T follicular helper cell (primary cell): Measurements from ENCODE around the gene DDR2.
"Not testable (repeated sequence)": the region's sequence is repeated elsewhere in the genome, so short reads cannot be mapped to it uniquely, and the experiment has no call there.

Experiments
- DNase-seq: peaks from one replicate; pipeline ENCODE4 v3.0.0-alpha.2; 2020; ENCODE audit warnings: low read depth

Gene DDR2

DNA sequence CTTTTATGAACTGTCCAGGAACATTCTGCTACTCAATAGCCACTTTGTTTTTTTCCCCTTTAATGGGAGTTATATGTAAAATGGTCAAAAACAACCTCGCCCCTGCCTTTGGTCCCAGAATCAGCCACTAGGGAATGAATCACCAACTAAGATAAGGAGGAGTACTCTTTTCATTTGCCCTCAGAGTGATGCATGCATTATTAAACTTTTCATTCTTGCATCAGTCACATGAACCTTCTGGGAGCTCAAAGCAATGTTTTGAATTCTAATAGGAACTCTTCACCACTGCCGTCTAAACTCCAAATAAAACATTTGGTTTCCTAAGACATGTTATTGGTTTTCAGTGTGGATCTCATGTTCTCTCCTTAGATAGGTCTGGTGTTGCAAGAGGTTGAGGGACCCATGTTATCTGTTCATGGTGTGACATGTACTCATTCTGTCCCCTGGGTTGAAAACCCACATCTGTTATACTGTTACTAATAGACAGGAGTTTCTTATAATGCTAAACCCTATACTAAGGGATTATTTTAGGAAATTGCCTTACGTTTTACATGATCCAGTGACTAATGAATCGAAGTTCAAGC is 140.4 kb downstream of the DDR2 start:
- DNase-seq, result no peak

DNA sequence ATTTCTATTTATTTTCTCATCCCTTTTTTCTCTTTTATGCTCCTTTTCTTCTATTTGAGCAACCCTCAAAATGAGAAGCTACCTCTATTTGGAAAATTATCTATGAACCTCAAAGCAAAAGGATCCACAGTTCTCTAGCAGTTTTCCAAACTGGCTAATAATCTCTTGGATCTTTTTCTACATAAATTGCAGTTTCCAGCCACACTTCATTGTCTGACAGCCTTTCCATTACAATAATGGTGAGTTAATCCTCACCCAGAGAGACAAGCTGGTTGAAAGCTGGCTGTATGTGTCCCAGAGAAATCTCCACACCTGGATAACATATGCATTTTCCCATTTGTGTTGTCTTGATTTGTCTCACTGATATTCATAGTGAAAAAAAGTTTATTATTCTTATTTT is 141.7 kb downstream of the DDR2 start:
- no peak for DNase-seq

DNA sequence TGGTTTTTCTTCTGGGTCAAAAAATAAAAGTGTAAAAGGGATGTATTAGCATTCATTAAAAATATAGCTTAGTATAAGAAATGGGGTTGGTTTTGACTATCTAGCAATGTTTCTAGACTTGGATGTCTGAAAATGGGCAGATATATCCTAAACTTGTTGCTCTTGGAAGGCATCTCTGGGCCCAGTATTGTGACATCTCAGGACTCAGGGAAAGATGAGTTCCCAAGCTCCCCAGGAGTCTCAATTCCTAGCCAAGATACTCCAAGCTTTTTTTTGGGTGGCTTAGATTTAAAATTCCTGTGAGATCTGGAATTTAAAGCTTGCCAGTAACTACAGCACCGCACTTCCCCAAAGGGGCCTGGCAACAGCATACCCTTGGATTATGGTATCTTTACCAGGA is 146.8 kb downstream of the DDR2 start:
- DNase-seq, result no peak

DNA sequence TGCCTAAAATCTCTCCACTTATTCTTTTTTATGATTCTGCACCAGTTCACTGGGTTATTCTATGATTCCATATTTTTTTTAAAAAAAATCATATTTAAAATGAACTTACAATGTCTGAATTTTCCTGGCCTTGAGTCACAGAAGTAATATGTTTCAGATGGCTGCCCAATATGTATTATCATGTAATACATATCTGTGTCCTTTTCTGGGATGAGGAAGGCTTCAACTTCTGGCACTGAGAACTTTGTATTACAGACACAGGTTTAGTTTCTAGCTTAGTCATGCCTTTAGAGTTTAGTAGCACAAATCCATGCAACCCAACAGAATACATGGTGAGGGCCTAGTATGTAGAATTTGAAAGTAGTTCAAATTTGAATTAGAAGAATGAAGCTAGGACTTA is 150.4 kb downstream of the DDR2 start:
- no peak for DNase-seq

DNA sequence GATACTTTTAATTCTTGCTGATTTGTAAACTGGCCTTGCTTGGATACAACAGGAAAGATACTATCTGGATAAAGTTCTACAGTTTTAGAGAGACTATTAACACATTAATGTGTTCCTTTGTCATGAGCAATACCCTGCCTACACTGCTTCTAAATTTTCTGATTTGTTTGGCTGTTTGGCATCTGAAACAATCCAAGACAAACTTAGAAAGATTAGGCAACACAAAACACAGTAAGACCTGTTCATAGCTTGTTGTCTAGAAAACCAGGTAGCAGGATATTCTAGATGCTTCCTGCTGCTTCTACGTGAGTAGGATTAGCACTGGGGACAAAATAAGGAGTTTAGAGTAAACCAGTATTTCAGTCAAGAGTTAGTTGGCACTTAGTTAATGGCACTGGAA is 152.7 kb downstream of the DDR2 start:
- DNase-seq, result not testable (repeated sequence)

DNA sequence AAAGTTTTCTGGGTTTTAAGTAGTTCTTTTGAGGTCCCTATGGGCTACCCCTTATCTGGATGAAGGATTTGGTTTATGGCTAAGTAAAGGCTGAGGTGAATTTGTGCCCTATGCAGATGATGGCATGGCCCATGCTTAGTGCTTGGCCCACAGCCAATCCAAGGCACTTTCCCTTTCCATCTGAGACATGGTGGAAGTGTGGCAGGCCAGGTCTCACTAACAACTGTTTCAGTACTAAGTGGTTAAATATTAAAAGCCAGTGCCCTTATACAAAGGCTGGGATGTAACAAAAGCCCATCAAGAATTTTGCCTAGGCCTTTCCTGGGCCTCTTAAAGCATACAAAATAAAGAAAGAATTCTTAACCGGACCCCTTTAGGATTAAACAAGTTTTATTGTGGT is 156.5 kb downstream of the DDR2 start:
- DNase-seq, result not testable (repeated sequence)

DNA sequence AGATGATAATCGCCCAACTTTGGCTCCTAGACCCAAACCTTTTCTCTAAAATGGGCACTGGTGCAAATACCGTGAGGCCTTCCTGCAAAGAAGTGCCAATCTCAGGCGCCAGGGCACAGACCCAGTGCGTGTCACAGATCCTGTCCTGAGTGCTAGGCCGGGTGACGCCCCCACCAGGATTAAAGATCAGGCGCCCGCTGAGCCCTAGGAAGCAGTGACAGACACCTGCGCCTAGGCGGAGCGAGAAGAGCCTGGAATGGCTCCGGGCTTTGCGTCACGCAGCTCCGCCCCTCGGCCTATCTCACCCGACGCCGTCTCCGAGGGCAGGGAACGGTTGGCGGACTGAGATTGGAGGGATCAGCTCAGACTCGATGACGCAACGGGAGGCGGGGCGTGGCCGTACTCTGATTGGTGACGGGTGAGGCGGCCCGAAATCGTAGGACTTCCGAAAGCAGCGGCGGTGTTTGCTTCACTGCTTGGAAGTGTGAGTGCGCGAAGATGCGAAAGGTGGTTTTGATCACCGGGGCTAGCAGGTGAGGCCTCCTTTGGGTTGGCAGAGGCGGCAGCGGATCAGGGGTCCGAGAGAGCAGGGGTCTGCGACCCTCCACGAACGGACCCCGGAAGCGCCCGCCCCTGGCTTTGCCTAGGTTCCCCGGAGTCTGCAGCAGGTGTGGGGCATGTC is 158.2 kb downstream of the DDR2 start, which contains the start of gene HSD17B7:
HSD17B7 (plus strand) TSS at position 400 of the 682 bp plus-strand sequence; CDS start at position 499, 99 bp downstream.
- DNase-seq, result peak; percentile 73

DNA sequence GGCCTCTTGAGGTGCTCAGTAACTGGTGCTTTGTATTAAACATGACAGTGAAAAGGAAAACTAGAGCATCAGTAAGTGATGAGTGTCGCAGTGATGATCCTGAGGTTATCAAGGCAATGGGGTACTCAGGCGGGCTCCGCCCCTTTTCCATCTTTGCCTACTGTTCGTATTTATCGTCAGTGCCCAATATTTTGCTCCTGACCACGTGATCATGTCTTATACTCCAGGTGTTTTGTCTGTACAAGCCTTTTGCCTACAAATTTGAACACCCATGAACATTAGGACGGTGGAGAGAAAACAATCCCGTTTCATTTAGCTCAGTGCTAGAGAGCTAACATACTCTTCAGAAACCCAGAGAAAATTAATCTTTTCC is 158.7 kb downstream of the DDR2 start:
- not testable (repeated sequence) for DNase-seq

DNA sequence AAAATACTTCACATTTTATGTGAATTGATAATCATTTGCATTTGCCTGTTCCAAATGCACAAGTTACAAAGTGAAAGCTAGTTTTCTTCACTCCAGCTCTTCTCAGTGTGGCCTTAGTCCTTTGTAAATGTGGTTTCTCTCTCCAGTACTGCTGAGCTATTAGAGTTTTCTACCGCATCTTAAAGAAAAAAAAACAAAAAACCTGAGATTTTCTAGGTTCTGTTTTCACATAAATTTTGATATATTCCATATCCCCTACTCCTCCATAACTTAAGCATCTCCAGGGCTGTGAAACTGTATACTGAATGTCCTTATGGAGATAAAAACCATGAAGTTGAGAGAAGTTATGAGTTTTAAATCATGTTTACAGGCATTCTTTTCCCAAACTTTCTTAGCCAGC is 162.0 kb downstream of the DDR2 start:
- not testable (repeated sequence) for DNase-seq

DNA sequence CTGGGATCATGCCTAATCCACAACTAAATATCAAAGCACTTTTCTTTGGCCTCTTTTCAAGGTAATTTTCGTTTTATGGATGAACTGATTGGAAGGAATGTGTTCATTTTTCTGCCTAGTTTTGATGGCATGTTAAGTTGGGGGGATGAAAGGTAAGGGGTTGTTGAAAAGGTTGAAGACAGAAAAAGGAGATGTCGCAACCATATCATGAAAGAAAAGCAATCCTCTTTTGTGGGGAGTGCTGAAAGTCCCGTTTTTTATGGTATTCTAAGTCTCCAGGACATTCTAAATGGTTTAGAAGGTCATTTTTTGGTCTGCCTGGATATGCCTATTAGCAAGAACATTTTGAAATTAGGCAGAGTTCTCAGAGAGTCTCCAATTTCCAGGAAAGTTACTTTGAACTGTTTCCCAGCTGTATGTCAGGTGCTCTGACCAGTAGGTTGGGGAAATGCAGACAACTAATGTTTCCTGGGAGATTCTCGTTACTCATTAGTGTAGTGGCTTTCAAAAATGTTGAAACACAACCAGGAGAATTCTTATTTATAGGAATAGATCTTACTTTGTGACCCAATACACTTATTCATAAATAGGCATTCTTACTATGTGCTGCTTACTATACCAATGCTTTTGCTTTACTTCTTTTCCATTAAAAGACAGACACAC is 164.5 kb downstream of the DDR2 start:
- DNase-seq, result not testable (repeated sequence)

DNA sequence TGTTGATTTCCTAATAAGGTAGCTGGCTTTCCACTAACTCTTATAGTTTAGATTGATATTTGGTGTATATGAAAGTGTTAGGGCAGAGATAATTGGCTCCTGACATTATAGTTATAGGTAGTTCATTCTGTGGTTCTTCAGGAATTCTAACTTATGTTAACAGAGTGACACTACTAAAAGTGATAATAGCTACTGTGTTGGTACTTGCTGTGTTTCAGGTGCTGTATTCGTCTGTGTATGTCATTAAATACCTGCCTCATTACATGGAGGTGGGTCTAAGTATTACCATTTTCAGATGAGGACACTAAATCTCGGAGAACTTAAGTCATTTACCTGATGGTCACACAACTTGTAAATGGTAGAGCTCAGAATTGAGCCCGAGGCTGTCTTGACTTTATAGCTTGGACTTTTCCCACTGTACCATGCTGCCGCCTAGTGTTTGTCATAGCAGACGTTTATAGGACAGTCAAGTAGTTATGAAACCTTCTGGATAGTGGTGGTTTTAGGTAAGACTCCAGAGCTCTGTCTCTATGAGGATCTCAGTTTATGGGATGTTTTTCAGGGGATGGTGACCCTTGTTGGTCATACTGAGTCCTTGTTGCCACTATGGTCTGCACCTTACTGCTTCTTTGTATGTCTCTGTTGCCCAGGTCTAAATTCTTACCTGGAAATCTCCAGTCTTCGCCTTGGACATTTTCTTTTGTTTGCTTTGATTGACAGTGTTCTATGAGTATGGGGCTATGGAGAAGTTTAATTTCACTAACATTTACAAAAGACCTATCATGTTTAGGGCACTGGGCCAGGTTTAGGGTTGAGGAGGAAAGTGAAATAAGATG is 167.9 kb downstream of the DDR2 start:
- DNase-seq, result not testable (repeated sequence)

DNA sequence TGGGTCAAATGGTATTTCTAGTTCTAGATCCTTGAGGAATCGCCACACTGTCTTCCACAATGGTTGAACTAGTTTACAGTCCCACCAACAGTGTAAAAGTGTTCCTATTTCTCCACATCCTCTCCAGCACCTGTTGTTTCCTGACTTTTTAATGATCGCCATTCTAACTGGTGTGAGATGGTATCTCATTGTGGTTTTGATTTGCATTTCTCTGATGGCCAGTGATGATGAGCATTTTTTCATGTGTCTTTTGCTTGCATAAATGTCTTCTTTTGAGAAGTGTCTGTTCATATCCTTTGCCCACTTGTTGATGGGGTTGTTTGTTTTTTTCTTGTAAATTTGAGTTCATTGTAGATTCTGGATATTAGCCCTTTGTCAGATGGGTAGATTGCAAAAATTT is 175.2 kb downstream of the DDR2 start:
- DNase-seq, result not testable (repeated sequence)

DNA sequence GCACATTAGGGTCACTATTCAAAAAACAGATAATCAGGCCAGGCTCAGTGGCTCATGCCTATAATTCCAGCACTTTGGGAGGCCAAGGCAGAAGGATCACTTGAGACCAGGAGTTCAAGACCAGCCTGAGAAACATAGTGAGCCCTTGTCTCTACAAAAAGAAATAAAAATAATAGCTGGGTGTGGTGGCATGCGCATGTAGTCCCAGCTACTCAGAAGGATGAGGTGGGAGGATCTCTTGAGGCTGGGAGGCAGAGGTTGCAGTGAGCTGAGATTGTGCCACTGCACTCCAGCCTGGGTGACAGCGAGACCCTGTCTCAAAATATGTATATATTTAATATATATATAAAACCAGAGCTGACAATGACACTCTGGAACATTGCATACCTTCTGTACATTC is 180.1 kb downstream of the DDR2 start:
- not testable (repeated sequence) for DNase-seq

DNA sequence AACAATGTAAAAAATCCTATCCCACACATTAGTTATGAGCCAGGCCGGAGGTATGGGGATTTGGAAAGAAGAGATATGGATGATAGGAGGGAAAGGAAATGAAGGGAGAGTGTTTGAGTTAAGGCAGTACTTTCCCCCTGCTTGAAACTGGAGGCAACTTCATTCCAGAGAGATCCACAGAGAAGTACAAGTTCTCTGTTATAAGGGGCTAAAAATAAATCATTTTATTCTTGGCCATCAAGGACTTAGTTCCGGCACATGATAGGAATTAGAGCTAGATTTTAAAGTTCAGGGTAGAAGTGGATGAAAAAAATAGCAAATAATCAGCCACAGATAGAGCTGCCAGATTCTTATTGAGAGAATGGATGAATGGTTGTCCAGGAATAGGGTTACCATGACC is 185.9 kb downstream of the DDR2 start:
- DNase-seq, result not testable (repeated sequence)

DNA sequence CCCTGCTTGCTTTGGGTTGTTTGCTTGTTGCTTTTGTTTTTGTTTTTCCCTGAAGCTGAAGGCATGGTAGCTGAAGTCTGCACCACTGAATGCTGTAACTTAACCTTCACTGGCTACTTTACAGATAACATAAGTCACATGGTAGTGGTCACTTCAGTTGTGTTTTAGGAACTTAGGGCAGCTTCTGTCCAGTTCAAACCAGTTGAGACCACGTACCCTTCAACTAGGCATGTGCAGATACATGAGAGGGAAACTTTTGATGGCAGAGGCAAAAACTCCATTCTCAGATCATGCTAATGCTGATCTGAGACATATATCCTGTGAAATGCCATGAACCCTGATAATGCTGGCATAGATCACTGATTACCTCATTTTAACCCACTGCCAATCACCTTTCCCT is 186.4 kb downstream of the DDR2 start:
- not testable (repeated sequence) for DNase-seq

DNA sequence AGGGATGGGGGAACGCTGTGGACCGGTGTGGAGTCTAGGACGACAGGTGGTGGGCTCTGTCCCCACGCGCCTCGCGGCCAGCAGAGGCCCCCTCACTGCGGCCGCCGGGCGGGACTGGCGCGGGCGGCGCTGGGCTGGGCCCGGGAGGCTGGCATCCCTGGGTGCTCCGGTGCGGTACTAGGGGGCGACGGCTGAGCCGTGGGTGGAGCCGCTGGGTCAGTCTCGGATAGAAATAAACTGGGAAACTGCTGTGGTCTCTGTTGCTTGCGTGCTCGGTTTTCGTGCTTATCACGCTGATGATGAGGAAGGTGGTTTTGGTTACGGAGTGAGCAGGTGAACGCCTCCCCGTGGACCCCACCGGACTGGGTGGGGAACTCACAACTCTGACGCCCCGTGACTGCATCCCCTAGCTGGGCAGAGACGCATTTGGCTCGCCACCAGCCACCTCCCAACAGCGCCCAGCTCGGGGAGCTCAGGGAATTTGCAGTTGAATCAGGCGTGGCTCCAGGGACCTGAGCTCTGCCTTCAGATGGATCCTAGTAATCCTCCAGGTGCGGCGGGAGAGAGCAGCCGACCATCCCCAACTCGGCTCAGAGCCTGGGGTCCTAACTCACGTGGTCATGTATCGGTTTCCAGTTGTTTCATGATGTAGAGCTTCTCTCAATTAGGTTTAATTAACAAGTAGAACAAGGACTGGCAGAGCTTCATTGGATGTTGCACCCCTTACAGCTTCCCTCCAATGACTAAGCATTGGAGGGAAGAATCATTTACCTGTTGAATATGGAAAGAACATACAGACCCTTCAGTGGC is 190.3 kb downstream of the DDR2 start:
- no peak for DNase-seq

GRCh38 chr1:162823231-162823630 is 191.0 kb downstream of the DDR2 start:
- no peak for DNase-seq

- DNase-seq, result no peak
These were observed 191.7 kb downstream of the DDR2 start for GRCh38 chr1:162823771-162824525.

GRCh38 chr1:162829268-162829667 is 197.0 kb downstream of the DDR2 start:
- no peak for DNase-seq

DNA sequence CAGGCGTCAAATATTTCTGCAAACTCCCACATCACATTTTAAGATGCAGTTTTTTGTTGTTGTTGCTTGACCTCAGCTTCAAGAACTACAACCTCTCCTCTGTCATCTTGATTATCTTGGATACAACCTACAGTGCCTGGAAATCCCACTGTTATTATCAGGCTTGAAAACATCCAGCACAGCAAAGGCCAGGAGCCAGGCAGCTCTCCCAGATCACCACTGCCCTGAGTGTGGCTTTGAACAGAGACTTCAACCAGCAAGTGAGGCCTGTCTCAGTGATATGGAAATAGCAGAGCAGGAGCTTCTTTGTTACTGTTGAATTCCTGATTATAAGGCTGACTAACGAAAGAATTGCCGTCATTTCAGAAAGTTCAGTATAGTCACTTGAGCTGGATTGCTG is 200.2 kb downstream of the DDR2 start:
- no peak for DNase-seq
